Right lobe of liver (tissue), 6 donors: ENCODE data around the gene MYOM3. TPM values are rescaled to one million over a fixed set of nuclear protein-coding genes. Genes with fewer than 3 reads are reported as not detected.
"Not testable (repeated sequence)": the region's sequence is repeated elsewhere in the genome, so short reads cannot be mapped to it uniquely, and the experiment has no call there.

Experiments used
- ATAC-seq, 4 donors: fragments of 200-7000 bp; cut with Tn5 transposase; one replicate each; pipeline ENCODE4 v1.9.1; 2020; ENCODE audit warnings: mild to moderate bottlenecking in 4 of 4, moderate library complexity in 4 of 4
- DNase-seq, 3 donors: peaks; one replicate each; pipeline ENCODE4 v3.0.0-alpha.2; 2020
- H3K27ac ChIP-seq, 3 donors: fragments of 200-600 bp; one replicate each; pipeline ENCODE4 v1.8.0; 2022
- H3K27me3 ChIP-seq, 2 donors: fragments of 200-600 bp; one replicate each; pipeline ENCODE4 v1.8.0; 2022
- H3K36me3 ChIP-seq, 4 donors: fragments of 200-600 bp; sonication (generic) in 1 of 4; one replicate each; pipeline versions ENCODE4 v1.5.1 to v1.8.0; 2017 to 2022; ENCODE audit warnings: control low read depth in 1 of 4
- H3K4me1 ChIP-seq, 4 donors: fragments of 200-600 bp; sonication (generic) in 1 of 4; one replicate each; pipeline versions ENCODE4 v1.5.1 to v1.8.0; 2017 to 2022; ENCODE audit warnings: control low read depth in 1 of 4
- H3K4me3 ChIP-seq, 3 donors: fragments of 200-600 bp; one replicate each; pipeline ENCODE4 v1.8.0; 2022
- H3K9me3 ChIP-seq, 4 donors: fragments of 200-600 bp; sonication (generic) in 1 of 4; one replicate each; pipeline versions ENCODE4 v1.5.1 to v1.8.0; 2017 to 2022; ENCODE audit warnings: control low read depth in 1 of 4
- POLR2A ChIP-seq: fragments of 450-650 bp; IDR thresholded peaks from one replicate; pipeline ENCODE4 v1.6.1; 2017; ENCODE audit warnings: antibody characterized with exemption, mild to moderate bottlenecking
- WGBS: methylation state at CpG from one replicate; pipeline ENCODE4 v1.1.6; 2018; ENCODE audit warnings: low coverage, low lambda C conversion rate; ENCODE audit not compliant: insufficient coverage; ENCODE audit errors: missing lambda C conversion rate; 5-methylcytosine and 5-hydroxymethylcytosine counted together
- intact Hi-C, 2 donors: fragments of 100-400 bp; cut with DNase I; formaldehyde crosslinking; loops; one replicate each; pipeline versions ENCODE4 v1.11.2 to v1.14.1; 2022
- total RNA-seq, 6 experiments: library from RNA; depleted of rRNA in 2 of 6; stranded (reverse); fragments of >200 nt in 2 of 6; fragmentation: NEBNext Ultra II Directional in 3 of 6; extraction: Animal tissue kit (Norgen Biotek cat#: 25700) in 3 of 6; gene quantifications; one replicate each; pipeline versions ENCODE4 v1.1.0 to v1.2.4, GENCODE V29; 2016 to 2023
- TF ChIP-seq, protein P1 (sequence below), 4 donors: fragments of 200-600 bp in 3 of 4; fragments of 450-650 bp in 1 of 4; IDR thresholded peaks; one replicate each; pipeline versions ENCODE4 v1.5.1 to v1.8.0; 2016 to 2022; ENCODE audit warnings: antibody characterized with exemption in 4 of 4, mild to moderate bottlenecking in 2 of 4
- donor health status: DM: no; HTN: yes; CAD: no.
- donor health status: DM: no; HTN: no; CAD: no.
- donor health status: DM: no; HTN: no; CAD: no.
- donor health status: DM: no; HTN: yes; CAD: no.
- donor health status: DM: no; HTN: yes; CAD: no.

The MYOM3 gene
- total RNA-seq, 6 experiments from 2014 or later, result 0.04 to 0.37 (median 0.13) TPM

DNA sequence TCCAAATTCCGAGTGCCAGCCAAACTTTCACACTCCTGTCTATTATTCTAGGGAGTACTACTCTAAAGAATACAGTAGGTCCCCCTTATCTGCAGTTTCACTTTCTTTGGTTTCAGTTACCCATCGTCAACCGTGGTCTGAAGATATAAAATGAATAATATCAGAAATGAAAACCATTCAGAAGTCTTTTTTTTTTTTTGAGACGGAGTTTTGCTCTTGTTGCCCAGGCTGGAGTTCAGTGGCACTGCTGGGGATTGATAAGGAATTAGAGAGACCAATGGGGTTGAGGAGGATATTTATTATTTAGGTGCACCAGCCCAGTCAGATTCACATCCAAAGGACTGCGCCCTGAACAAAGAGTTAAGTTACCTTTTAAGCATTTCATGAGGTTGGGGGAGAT is 79.0 kb downstream of the MYOM3 start:
- 61% methylated on average over 5 of the region's 5 CpGs for WGBS
- Histone ChIP-seq H3K4me1 (no peaks in the 10 kb centered on the region), H3K4me3 (no peak overlapping the region), H3K27ac (no peak overlapping the region), H3K36me3 (no peaks in the 10 kb centered on the region), H3K9me3 (no peaks in the 10 kb centered on the region), H3K27me3 (no peaks in the 10 kb centered on the region)
- ATAC-seq (no peak), DNase-seq (no peak)
- no peak for TF ChIP-seq POLR2A
- TF ChIP-seq, protein P1, sequence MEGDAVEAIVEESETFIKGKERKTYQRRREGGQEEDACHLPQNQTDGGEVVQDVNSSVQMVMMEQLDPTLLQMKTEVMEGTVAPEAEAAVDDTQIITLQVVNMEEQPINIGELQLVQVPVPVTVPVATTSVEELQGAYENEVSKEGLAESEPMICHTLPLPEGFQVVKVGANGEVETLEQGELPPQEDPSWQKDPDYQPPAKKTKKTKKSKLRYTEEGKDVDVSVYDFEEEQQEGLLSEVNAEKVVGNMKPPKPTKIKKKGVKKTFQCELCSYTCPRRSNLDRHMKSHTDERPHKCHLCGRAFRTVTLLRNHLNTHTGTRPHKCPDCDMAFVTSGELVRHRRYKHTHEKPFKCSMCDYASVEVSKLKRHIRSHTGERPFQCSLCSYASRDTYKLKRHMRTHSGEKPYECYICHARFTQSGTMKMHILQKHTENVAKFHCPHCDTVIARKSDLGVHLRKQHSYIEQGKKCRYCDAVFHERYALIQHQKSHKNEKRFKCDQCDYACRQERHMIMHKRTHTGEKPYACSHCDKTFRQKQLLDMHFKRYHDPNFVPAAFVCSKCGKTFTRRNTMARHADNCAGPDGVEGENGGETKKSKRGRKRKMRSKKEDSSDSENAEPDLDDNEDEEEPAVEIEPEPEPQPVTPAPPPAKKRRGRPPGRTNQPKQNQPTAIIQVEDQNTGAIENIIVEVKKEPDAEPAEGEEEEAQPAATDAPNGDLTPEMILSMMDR (IDR thresholded peaks at IDR 0.05), result no peak
- intact Hi-C loops, result no loop called here

DNA sequence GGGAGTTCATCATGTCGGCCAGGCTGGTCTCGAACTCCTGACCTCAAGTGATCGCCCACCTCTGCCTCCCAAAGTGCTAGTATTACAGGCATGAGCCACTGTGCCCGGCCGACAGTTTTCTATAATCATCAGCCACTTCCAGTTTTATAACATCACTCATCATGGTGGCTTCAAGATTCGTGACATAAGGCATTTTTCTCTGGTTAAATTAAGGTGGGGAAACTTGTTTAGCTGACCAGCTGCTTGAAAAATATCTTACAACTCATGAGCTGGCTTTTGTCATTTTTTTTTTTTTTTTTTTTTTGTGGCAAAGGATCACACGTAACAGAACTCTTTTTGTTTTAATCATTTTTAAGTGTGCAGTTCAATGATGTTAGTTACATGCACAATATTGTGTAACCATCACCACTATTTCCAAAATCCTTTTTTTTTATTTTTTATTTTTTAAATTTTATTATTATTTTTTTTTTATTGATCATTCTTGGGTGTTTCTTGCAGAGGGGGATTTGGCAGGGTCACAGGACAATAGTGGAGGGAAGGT is 80.9 kb downstream of the MYOM3 start:
- 83% methylated on average over 7 of the region's 7 CpGs for WGBS
- H3K36me3 ChIP-seq, intact Hi-C loops, ATAC-seq, H3K4me1 ChIP-seq, H3K9me3 ChIP-seq, H3K27ac ChIP-seq, DNase-seq, H3K4me3 ChIP-seq, H3K27me3 ChIP-seq: not testable (repeated sequence)

DNA sequence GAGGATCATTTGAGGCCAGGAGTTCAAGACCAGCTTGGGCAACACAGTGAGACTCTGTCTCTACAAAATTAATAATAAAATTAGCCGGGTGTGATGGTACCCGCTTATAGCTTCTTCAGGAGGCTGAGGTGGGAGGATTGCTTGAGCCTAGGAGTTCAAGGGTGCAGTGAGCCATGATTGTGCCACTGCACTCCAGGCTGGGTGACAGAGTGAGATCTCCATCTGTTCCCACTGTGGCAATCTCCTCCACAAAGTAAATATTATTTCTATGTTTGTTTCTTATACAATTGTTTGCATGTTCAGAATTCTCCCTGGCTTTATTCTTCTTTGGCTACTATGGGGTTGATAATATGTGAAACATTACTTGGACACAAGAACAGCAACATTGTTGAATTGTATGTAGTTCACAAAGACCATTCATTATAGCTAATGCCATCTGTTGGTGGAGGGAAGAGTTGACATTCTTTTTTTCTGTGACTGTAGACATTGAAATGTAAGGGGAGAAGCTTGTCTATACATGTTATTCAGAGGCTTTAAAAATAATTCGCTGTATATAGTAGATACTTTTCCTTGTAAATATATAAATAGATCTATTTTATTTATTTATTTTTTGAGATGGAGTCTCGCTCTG is 84.0 kb downstream of the MYOM3 start:
- no peaks in the 10 kb centered on the region for H3K4me1 ChIP-seq
- DNase-seq, result no peak
- intact Hi-C loops, result no loop called here
- H3K27ac ChIP-seq, result no peak overlapping the region
- no peaks in the 10 kb centered on the region for H3K27me3 ChIP-seq
- 67% methylated on average over 2 of the region's 4 CpGs for WGBS
- H3K9me3 ChIP-seq, result no peaks in the 10 kb centered on the region
- H3K4me3 ChIP-seq, result no peak overlapping the region
- ATAC-seq, result peak; percentile 61 to 81 (median 74)
- no peaks in the 10 kb centered on the region for H3K36me3 ChIP-seq
- TF ChIP-seq, protein P1 (IDR thresholded peaks at IDR 0.05), result peak; percentile 56 to 62 (median 62)
- no peak for TF ChIP-seq POLR2A

DNA sequence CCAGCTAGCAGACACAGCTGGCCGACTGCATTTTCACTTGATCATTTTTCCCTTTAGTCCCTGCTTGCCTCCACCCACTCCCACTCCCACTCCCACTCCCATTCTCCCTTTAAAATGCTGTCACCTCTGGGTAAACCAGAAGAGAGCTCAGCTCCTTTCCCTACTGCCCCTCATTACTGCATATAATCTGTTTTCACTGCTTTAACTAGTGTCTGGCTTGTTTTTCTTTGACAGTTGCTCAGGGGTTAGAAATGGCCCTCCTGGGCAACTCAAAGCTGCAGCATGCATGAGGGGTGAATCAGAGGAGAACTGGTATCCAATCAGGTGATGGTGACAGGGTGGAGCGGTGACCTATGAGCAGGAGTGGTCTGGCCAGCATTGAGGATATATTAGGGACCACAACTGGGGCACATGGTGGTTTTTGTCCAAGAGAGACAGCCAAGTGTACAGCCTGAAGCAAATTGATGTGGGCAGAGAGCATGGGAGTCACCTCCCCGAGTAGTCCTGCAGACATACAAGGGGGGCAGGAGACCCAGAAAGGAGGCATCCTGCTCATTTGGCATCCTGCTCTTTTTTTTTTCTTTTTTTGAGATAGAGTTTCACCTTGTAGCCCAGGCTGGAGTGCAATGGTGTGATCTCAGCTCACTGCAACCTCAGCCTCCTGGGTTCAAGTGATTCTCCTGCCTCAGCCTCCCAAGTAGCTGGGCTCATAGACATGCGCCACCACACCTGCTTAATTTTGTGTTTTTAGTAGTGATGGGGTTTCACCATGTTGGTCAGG is 89.2 kb downstream of the MYOM3 start:
- intact Hi-C loops, result no loop called here
- 81% methylated on average over 2 of the region's 4 CpGs for WGBS
- no peaks in the 10 kb centered on the region for H3K27me3 ChIP-seq
- H3K4me3 ChIP-seq, result no peak overlapping the region
- H3K36me3 ChIP-seq, result no peaks in the 10 kb centered on the region
- no peak overlapping the region for H3K27ac ChIP-seq
- TF ChIP-seq, protein P1 (IDR thresholded peaks at IDR 0.05), result no peak
- TF ChIP-seq POLR2A, result no peak
- peaks cover 0 to 32% (median 15%) of the 10 kb centered on the region in 4 donors for H3K4me1 ChIP-seq
- no peaks in the 10 kb centered on the region for H3K9me3 ChIP-seq
- no peak for DNase-seq
- ATAC-seq, result no peak
